Natural killer cell treated with Interleukin-12 subunit alpha and Interleukin-12 subunit beta and Interleukin-15 and Interleukin-18, amount 100 ng/mL, for 72 hours (primary cell): Measurements from ENCODE around the gene PPP1R2. TPM values are rescaled to one million over a fixed set of nuclear protein-coding genes. Genes with fewer than 3 reads are reported as not detected.
"Not testable (repeated sequence)": the region's sequence is repeated elsewhere in the genome, so short reads cannot be mapped to it uniquely, and the experiment has no call there.

Experiments used
- ATAC-seq, 2 donors: fragments of 150-1000 bp; cut with Tn5 transposase in 1 of 2; sonication (Bioruptor Pico), chemical (Tn5 transposase) in 1 of 2; 2 replicates each; pipeline ENCODE4 v1.10.0; 2021
- DNase-seq: peaks from one replicate; pipeline ENCODE4 v3.0.0; 2022; ENCODE audit warnings: low spot score
- H3K27ac Mint-ChIP-seq, 2 donors: 1 replicate in 1 of 2; 2 replicates in 1 of 2; pipeline ENCODE4 v1.8.0; 2022; ENCODE audit warnings: mixed read lengths in 2 of 2, mild to moderate bottlenecking in 1 of 2, moderate library complexity in 1 of 2
- H3K27me3 Mint-ChIP-seq, 2 donors: 1 replicate in 1 of 2; 2 replicates in 1 of 2; pipeline ENCODE4 v1.8.0; 2022; ENCODE audit warnings: mixed read lengths in 2 of 2
- H3K36me3 Mint-ChIP-seq: one replicate; pipeline ENCODE4 v1.8.0; 2022; ENCODE audit warnings: mixed read lengths
- H3K4me1 Mint-ChIP-seq, 2 donors: 1 replicate in 1 of 2; 2 replicates in 1 of 2; pipeline ENCODE4 v1.8.0; 2022; ENCODE audit warnings: low read depth in 2 of 2, mixed read lengths in 2 of 2, mild to moderate bottlenecking in 1 of 2
- H3K4me3 Mint-ChIP-seq: one replicate; pipeline ENCODE4 v1.8.0; 2022; ENCODE audit warnings: mixed read lengths
- H3K9me3 Mint-ChIP-seq: 2 replicates; pipeline ENCODE4 v1.8.0; 2022; ENCODE audit warnings: mixed read lengths
- total RNA-seq, 2 donors: library from RNA; stranded (reverse); gene quantifications; one replicate each; pipeline ENCODE4 v1.2.3, GENCODE V29; 2022

The PPP1R2 gene
- total RNA-seq: 10 to 100 TPM; 47.5 to 56.3 TPM

GRCh38 chr3:195542698-195543499 lies at the start of gene PPP1R2:
Gene PPP1R2, minus strand, starts transcription at chr3:195543325. Its CDS starts 300 bp downstream, at chr3:195543025.
- Mint-ChIP-seq H3K27me3 (no peaks in the 10 kb centered on the region), H3K36me3 (no peaks in the 10 kb centered on the region), H3K4me3 (peak within 1 kb of the TSS; percentile 83), H3K9me3 (no peaks in the 10 kb centered on the region), H3K27ac (peak within 1 kb of the TSS; percentile 86 to 97), H3K4me1 (peaks cover 62 to 82% of the 10 kb centered on the region in 2 donors)
- ATAC-seq (peak; percentile 94 to 97), DNase-seq (peak; percentile 91)

GRCh38 chr3:195591852-195592251 lies 48.7 kb upstream of the PPP1R2 start:
- Mint-ChIP-seq H3K36me3 (no peaks in the 10 kb centered on the region), H3K27me3 (no peaks in the 10 kb centered on the region), H3K9me3 (no peaks in the 10 kb centered on the region)

GRCh38 chr3:195591220-195591619 lies 48.1 kb upstream of the PPP1R2 start:
- H3K27ac Mint-ChIP-seq: no peak overlapping the region
- DNase-seq (no peak), ATAC-seq (no peak)
- H3K4me3 Mint-ChIP-seq: no peak overlapping the region
- H3K4me1 Mint-ChIP-seq: no peaks in the 10 kb centered on the region
- no peaks in the 10 kb centered on the region for H3K36me3 Mint-ChIP-seq
- no peaks in the 10 kb centered on the region for H3K27me3 Mint-ChIP-seq
- H3K9me3 Mint-ChIP-seq: no peaks in the 10 kb centered on the region

More at GRCh38 chr3:195591852-195592251, 48.7 kb upstream of the PPP1R2 start:
- Mint-ChIP-seq H3K4me1 (no peaks in the 10 kb centered on the region), H3K4me3 (no peak overlapping the region), H3K27ac (no peak overlapping the region)
- ATAC-seq (no peak), DNase-seq (no peak)

GRCh38 chr3:195590381-195590780 lies 47.3 kb upstream of the PPP1R2 start:
- H3K4me1 Mint-ChIP-seq, H3K36me3 Mint-ChIP-seq, DNase-seq, H3K27me3 Mint-ChIP-seq, ATAC-seq, H3K27ac Mint-ChIP-seq, H3K4me3 Mint-ChIP-seq, H3K9me3 Mint-ChIP-seq: not testable (repeated sequence)

- DNase-seq, ATAC-seq, H3K27ac Mint-ChIP-seq, H3K36me3 Mint-ChIP-seq, H3K4me1 Mint-ChIP-seq, H3K9me3 Mint-ChIP-seq, H3K4me3 Mint-ChIP-seq, H3K27me3 Mint-ChIP-seq: not testable (repeated sequence)
Measured at GRCh38 chr3:195589796-195590195, 46.7 kb upstream of the PPP1R2 start.

- no peaks in the 10 kb centered on the region for H3K36me3 Mint-ChIP-seq
- no peaks in the 10 kb centered on the region for H3K9me3 Mint-ChIP-seq
Measured at GRCh38 chr3:195587824-195588223, 44.7 kb upstream of the PPP1R2 start.

GRCh38 chr3:195587406-195587805 lies 44.3 kb upstream of the PPP1R2 start:
- peaks cover 0 to 5% of the 10 kb centered on the region in 2 donors for H3K27me3 Mint-ChIP-seq
- H3K4me3 Mint-ChIP-seq: no peak overlapping the region
- DNase-seq: no peak
- no peaks in the 10 kb centered on the region for H3K4me1 Mint-ChIP-seq
- no peaks in the 10 kb centered on the region for H3K9me3 Mint-ChIP-seq
- no peaks in the 10 kb centered on the region for H3K36me3 Mint-ChIP-seq
- ATAC-seq: no peak
- no peak overlapping the region for H3K27ac Mint-ChIP-seq

More at GRCh38 chr3:195587824-195588223, 44.7 kb upstream of the PPP1R2 start:
- no peak overlapping the region for H3K27ac Mint-ChIP-seq
- peaks cover 0 to 5% of the 10 kb centered on the region in 2 donors for H3K27me3 Mint-ChIP-seq
- ATAC-seq: peak in 1 of 2 donors; percentile 45
- DNase-seq: no peak
- no peaks in the 10 kb centered on the region for H3K4me1 Mint-ChIP-seq
- H3K4me3 Mint-ChIP-seq: no peak overlapping the region

- ATAC-seq (no peak), DNase-seq (no peak)
- no peak overlapping the region for H3K27ac Mint-ChIP-seq
- H3K4me3 Mint-ChIP-seq: no peak overlapping the region
- no peaks in the 10 kb centered on the region for H3K36me3 Mint-ChIP-seq
- peaks cover 0 to 6% of the 10 kb centered on the region in 2 donors for H3K4me1 Mint-ChIP-seq
- no peaks in the 10 kb centered on the region for H3K9me3 Mint-ChIP-seq
- H3K27me3 Mint-ChIP-seq: peaks cover 0 to 5% of the 10 kb centered on the region in 2 donors
Measured at GRCh38 chr3:195584543-195584870, 41.4 kb upstream of the PPP1R2 start.

- Mint-ChIP-seq H3K9me3 (no peaks in the 10 kb centered on the region), H3K4me1 (peaks cover 0 to 6% of the 10 kb centered on the region in 2 donors), H3K27ac (peak within 1 kb of the TSS in 1 of 2 donors; percentile 36), H3K4me3 (no peak within 1 kb of the TSS), H3K27me3 (peaks cover 0 to 5% of the 10 kb centered on the region in 2 donors), H3K36me3 (no peaks in the 10 kb centered on the region)
- no peak for DNase-seq
- ATAC-seq: no peak
Measured at GRCh38 chr3:195583831-195584542, 40.9 kb upstream of the PPP1R2 start, which contains the start of gene APOD. Gene APOD, minus strand, starts transcription at chr3:195583940. Its CDS starts 4,479 bp downstream, at chr3:195579461.

GRCh38 chr3:195582947-195583346 lies 39.8 kb upstream of the PPP1R2 start:
- H3K9me3 Mint-ChIP-seq: no peaks in the 10 kb centered on the region
- ATAC-seq: no peak
- H3K27me3 Mint-ChIP-seq: peaks cover 0 to 5% of the 10 kb centered on the region in 2 donors

GRCh38 chr3:195580744-195581443 lies 37.8 kb upstream of the PPP1R2 start:
- H3K27ac Mint-ChIP-seq: peak overlapping the region in 1 of 2 donors; percentile 9
- H3K27me3 Mint-ChIP-seq: peaks cover 0 to 8% of the 10 kb centered on the region in 2 donors
- H3K4me3 Mint-ChIP-seq: no peak overlapping the region
- DNase-seq: no peak
- ATAC-seq: no peak
- H3K9me3 Mint-ChIP-seq: no peaks in the 10 kb centered on the region
- peaks cover 0 to 6% of the 10 kb centered on the region in 2 donors for H3K4me1 Mint-ChIP-seq
- H3K36me3 Mint-ChIP-seq: no peaks in the 10 kb centered on the region

More at GRCh38 chr3:195582947-195583346, 39.8 kb upstream of the PPP1R2 start:
- no peak overlapping the region for H3K4me3 Mint-ChIP-seq
- no peak overlapping the region for H3K27ac Mint-ChIP-seq
- DNase-seq: no peak
- peaks cover 0 to 6% of the 10 kb centered on the region in 2 donors for H3K4me1 Mint-ChIP-seq
- H3K36me3 Mint-ChIP-seq: no peaks in the 10 kb centered on the region

GRCh38 chr3:195579281-195579680 lies 36.2 kb upstream of the PPP1R2 start:
- Mint-ChIP-seq H3K9me3 (no peaks in the 10 kb centered on the region), H3K4me1 (peaks cover 0 to 6% of the 10 kb centered on the region in 2 donors), H3K36me3 (no peaks in the 10 kb centered on the region), H3K4me3 (no peak overlapping the region), H3K27me3 (peaks cover 0 to 3% of the 10 kb centered on the region in 2 donors), H3K27ac (no peak overlapping the region)
- DNase-seq (no peak), ATAC-seq (peak in 1 of 2 donors; percentile 9)

GRCh38 chr3:195578565-195578964 lies 35.4 kb upstream of the PPP1R2 start:
- Mint-ChIP-seq H3K27me3 (peaks cover 0 to 3% of the 10 kb centered on the region in 2 donors), H3K36me3 (no peaks in the 10 kb centered on the region), H3K9me3 (no peaks in the 10 kb centered on the region), H3K4me1 (peaks cover 0 to 6% of the 10 kb centered on the region in 2 donors), H3K4me3 (no peak overlapping the region), H3K27ac (no peak overlapping the region)
- ATAC-seq (no peak), DNase-seq (no peak)
